SH-SY5Y (cell line): Measurements from ENCODE around the gene ZBTB17.

Experiments
- GATA2 ChIP-seq: IDR thresholded peaks from 2 replicates; pipeline ENCODE4 v1.6.1; 2011; ENCODE audit warnings: mild to moderate bottlenecking, low read depth, low read length
- GATA3 ChIP-seq: IDR thresholded peaks from 2 replicates; pipeline ENCODE4 v1.6.1; 2011; ENCODE audit warnings: low read depth, mild to moderate bottlenecking, low read length, moderate library complexity

GRCh38 chr1:15931884-15932283, 44.0 kb downstream of the ZBTB17 start:
- TF ChIP-seq GATA2 = no peak
- TF ChIP-seq GATA3 = no peak
